ENCODE data around the gene FRS2.

GRCh38 chr12:69601962-69602685 lies 131.9 kb downstream of the FRS2 start:
- TF ChIP-seq CTCF (conservative IDR thresholded peaks at IDR 0.05) (no peak), ZFX (IDR thresholded peaks at IDR 0.05) (no peak)

All from C4-2B (cell line).